Liver (tissue), 3 donors: ENCODE data around the gene CDK8.

Experiments
- ATF3 ChIP-seq: IDR thresholded peaks from 2 replicates; pipeline ENCODE4 v1.6.1; 2016; ENCODE audit warnings: antibody characterized with exemption
- EGR1 ChIP-seq, 2 donors: IDR thresholded peaks; 2 replicates each; pipeline ENCODE4 v1.6.1; 2016 to 2018; ENCODE audit warnings: antibody characterized with exemption in 2 of 2, low read depth in 2 of 2
- FOXA1 ChIP-seq: IDR thresholded peaks from 2 replicates; pipeline ENCODE4 v1.6.1; 2016; ENCODE audit warnings: antibody characterized with exemption
- JUND ChIP-seq, 2 donors: IDR thresholded peaks; 2 replicates each; pipeline ENCODE4 v1.6.1; 2016; ENCODE audit warnings: antibody characterized with exemption in 2 of 2
- RAD21 ChIP-seq, 2 donors: IDR thresholded peaks; 2 replicates each; pipeline ENCODE4 v1.6.1; 2016; ENCODE audit warnings: antibody characterized with exemption in 2 of 2, mild to moderate bottlenecking in 2 of 2
- RXRA ChIP-seq, 2 donors: IDR thresholded peaks; 2 replicates each; pipeline ENCODE4 v1.6.1; 2017 to 2018; ENCODE audit warnings: antibody characterized with exemption in 2 of 2, mild to moderate bottlenecking in 1 of 2
- SP1 ChIP-seq: IDR thresholded peaks from 2 replicates; pipeline ENCODE4 v1.6.1; 2018; ENCODE audit warnings: antibody characterized with exemption, mild to moderate bottlenecking
- TAF1 ChIP-seq: conservative IDR thresholded peaks from 2 replicates; pipeline ENCODE4 v1.6.1; 2016; ENCODE audit warnings: antibody characterized with exemption, mild to moderate bottlenecking
- YY1 ChIP-seq: IDR thresholded peaks from 2 replicates; pipeline ENCODE4 v1.6.1; 2016; ENCODE audit warnings: antibody characterized with exemption, mild to moderate bottlenecking
- TF ChIP-seq, protein P1 (sequence below): fragments of 150-350 bp; IDR thresholded peaks from 2 replicates; pipeline ENCODE4 v1.5.1; 2017; ENCODE audit warnings: improper control_type of control experiment, low read depth, low read length; ENCODE audit not compliant: missing input control
- TF ChIP-seq, protein P2 (sequence below): IDR thresholded peaks from 2 replicates; pipeline ENCODE4 v1.6.1; 2016; ENCODE audit warnings: antibody characterized with exemption, mild to moderate bottlenecking
- donor health status: healthy.
- donor health status: healthy.

DNA sequence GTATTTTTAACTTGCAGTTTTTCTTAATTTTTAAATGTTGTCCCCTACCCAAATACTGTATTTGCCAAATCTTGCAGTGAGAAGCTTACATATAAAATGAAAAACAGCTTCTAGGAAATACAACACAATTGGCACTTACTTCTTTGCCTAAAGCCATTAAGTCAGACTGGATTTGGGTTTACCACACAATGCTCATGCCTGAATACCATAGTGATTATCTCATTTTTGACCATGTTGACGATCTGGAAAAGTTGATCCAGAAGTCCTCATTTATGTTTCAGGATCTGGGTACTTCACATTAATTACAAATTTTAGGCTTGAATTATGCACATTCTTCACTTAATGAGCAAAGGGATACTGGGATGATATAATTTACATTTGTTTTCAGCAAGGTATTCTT is 34.2 kb upstream of the CDK8 start:
- TF ChIP-seq FOXA1: no peak
- TF ChIP-seq, protein P1, sequence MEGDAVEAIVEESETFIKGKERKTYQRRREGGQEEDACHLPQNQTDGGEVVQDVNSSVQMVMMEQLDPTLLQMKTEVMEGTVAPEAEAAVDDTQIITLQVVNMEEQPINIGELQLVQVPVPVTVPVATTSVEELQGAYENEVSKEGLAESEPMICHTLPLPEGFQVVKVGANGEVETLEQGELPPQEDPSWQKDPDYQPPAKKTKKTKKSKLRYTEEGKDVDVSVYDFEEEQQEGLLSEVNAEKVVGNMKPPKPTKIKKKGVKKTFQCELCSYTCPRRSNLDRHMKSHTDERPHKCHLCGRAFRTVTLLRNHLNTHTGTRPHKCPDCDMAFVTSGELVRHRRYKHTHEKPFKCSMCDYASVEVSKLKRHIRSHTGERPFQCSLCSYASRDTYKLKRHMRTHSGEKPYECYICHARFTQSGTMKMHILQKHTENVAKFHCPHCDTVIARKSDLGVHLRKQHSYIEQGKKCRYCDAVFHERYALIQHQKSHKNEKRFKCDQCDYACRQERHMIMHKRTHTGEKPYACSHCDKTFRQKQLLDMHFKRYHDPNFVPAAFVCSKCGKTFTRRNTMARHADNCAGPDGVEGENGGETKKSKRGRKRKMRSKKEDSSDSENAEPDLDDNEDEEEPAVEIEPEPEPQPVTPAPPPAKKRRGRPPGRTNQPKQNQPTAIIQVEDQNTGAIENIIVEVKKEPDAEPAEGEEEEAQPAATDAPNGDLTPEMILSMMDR: no peak
- TF ChIP-seq ATF3: no peak
- TF ChIP-seq RXRA (IDR thresholded peaks at IDR 0.05): no peak
- TF ChIP-seq, protein P2, sequence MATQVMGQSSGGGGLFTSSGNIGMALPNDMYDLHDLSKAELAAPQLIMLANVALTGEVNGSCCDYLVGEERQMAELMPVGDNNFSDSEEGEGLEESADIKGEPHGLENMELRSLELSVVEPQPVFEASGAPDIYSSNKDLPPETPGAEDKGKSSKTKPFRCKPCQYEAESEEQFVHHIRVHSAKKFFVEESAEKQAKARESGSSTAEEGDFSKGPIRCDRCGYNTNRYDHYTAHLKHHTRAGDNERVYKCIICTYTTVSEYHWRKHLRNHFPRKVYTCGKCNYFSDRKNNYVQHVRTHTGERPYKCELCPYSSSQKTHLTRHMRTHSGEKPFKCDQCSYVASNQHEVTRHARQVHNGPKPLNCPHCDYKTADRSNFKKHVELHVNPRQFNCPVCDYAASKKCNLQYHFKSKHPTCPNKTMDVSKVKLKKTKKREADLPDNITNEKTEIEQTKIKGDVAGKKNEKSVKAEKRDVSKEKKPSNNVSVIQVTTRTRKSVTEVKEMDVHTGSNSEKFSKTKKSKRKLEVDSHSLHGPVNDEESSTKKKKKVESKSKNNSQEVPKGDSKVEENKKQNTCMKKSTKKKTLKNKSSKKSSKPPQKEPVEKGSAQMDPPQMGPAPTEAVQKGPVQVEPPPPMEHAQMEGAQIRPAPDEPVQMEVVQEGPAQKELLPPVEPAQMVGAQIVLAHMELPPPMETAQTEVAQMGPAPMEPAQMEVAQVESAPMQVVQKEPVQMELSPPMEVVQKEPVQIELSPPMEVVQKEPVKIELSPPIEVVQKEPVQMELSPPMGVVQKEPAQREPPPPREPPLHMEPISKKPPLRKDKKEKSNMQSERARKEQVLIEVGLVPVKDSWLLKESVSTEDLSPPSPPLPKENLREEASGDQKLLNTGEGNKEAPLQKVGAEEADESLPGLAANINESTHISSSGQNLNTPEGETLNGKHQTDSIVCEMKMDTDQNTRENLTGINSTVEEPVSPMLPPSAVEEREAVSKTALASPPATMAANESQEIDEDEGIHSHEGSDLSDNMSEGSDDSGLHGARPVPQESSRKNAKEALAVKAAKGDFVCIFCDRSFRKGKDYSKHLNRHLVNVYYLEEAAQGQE: no peak
- TF ChIP-seq TAF1: no peak
- TF ChIP-seq YY1: no peak
- no peak for TF ChIP-seq EGR1 (IDR thresholded peaks at IDR 0.05; ENCODE audit: low read depth in 2 of 2)
- no peak for TF ChIP-seq RAD21 (IDR thresholded peaks at IDR 0.05)
- no peak for TF ChIP-seq JUND (IDR thresholded peaks at IDR 0.05)
- no peak for TF ChIP-seq SP1
